ENCODE measurements around the gene SRMS.

The SRMS gene

GRCh38 chr20:63544241-63544957, 3.1 kb downstream of the SRMS start:
- Mint-ChIP-seq H3K36me3 (no peaks in the 10 kb centered on the region), H3K4me3 (no peak overlapping the region), H3K27ac (no peak overlapping the region), H3K9me3 (no peaks in the 10 kb centered on the region), H3K27me3 (peaks cover 3 to 14% of the 10 kb centered on the region in 2 donors), H3K4me1 (peaks cover 31 to 48% of the 10 kb centered on the region in 2 donors)
- DNase-seq: no peak
- no peak for ATAC-seq (replicated peaks)

DNA sequence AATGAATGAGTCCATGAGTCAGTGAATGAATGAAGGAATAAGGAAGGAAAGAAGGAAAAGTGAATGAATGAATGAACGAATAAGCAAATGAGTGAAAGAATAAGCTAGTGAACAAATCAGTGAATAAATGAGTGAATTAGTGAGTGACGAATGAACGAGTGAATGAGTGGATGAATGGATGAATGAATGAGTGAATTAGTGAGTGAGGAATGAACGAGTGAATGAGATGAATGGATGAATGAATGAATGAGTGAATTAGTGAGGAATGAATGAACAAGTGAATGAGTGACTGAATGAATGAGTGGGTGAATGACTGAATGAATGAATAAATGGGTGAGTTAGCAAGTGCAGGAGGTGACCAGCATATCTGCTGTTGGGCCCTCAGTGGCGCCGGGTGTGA, 3.8 kb downstream of the SRMS start:
- H3K9me3 Mint-ChIP-seq: no peaks in the 10 kb centered on the region
- H3K4me1 Mint-ChIP-seq: peaks cover 33 to 51% of the 10 kb centered on the region in 2 donors
- H3K4me3 Mint-ChIP-seq: no peak overlapping the region
- H3K36me3 Mint-ChIP-seq: no peaks in the 10 kb centered on the region
- no peak for ATAC-seq (replicated peaks)
- peaks cover 3 to 10% of the 10 kb centered on the region in 2 donors for H3K27me3 Mint-ChIP-seq
- no peak for DNase-seq
- H3K27ac Mint-ChIP-seq: no peak overlapping the region

DNA sequence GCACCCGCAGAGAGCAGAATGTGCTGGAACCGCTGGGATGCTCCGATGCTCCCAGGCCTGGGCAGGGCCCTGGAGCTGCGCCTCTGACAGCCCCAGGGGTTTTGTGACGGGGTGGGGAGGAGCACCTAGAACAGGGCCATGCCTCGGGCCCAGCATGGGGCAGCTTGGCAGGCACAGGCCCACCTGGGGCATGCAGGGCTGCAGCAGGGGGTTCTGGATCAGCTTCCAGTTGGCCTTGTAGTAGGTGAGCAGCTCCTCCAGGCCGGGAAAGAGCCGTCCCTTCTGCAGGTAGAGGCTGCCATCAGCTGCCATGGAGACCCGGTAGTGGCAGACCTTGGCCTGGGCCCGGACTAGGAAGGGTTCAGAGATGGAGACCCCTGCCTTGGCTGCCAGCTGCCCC, 4.4 kb downstream of the SRMS start:
- DNase-seq (no peak), ATAC-seq (replicated peaks) (peak; percentile 7 to 26)
- Mint-ChIP-seq H3K4me3 (peak overlapping the region in 1 of 2 donors; percentile 37), H3K27ac (peak overlapping the region; percentile 70), H3K36me3 (no peaks in the 10 kb centered on the region), H3K9me3 (no peaks in the 10 kb centered on the region), H3K27me3 (peaks cover 0 to 7% of the 10 kb centered on the region in 2 donors), H3K4me1 (peaks cover 30 to 57% of the 10 kb centered on the region in 2 donors)

DNA sequence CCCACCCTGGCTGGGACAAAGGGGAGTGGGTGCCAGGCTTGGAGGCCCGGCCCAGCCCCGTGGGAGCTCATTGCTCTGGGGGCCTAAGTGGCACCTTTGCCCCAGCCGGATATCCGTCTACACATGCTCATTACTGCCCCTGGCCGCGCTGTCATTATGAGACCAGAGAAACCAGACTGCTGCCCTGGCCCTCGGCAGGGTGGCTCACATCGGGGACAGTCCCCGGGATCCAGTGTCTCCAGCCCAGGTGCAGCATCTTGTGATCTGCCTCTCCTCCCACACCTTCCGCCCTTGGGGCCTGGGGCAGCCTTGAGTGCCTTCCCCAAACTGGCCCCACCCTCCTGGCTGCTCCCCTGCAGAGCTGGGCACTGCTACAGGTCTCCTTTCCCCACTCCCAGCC, 4.9 kb downstream of the SRMS start:
- Mint-ChIP-seq H3K4me3 (peak overlapping the region in 1 of 2 donors; percentile 37), H3K27ac (peak overlapping the region; percentile 70), H3K4me1 (peaks cover 32 to 61% of the 10 kb centered on the region in 2 donors), H3K27me3 (peaks cover 0 to 7% of the 10 kb centered on the region in 2 donors), H3K9me3 (no peaks in the 10 kb centered on the region), H3K36me3 (no peaks in the 10 kb centered on the region)
- peak; percentile 40 to 59 for ATAC-seq (replicated peaks)
- DNase-seq: peak; percentile 71

GRCh38 chr20:63542031-63542559, 5.5 kb downstream of the SRMS start:
- no peak for DNase-seq
- Mint-ChIP-seq H3K4me1 (peaks cover 36 to 66% of the 10 kb centered on the region in 2 donors), H3K27ac (no peak overlapping the region), H3K27me3 (peaks cover 0 to 7% of the 10 kb centered on the region in 2 donors), H3K36me3 (no peaks in the 10 kb centered on the region), H3K9me3 (no peaks in the 10 kb centered on the region), H3K4me3 (peak overlapping the region; percentile 21 to 46)
- ATAC-seq (replicated peaks): no peak

- DNase-seq (no peak), ATAC-seq (replicated peaks) (no peak)
- H3K4me3 Mint-ChIP-seq: no peak overlapping the region
- H3K9me3 Mint-ChIP-seq: no peaks in the 10 kb centered on the region
- peaks cover 36 to 66% of the 10 kb centered on the region in 2 donors for H3K4me1 Mint-ChIP-seq
- no peaks in the 10 kb centered on the region for H3K27me3 Mint-ChIP-seq
- no peaks in the 10 kb centered on the region for H3K36me3 Mint-ChIP-seq
- no peak overlapping the region for H3K27ac Mint-ChIP-seq
Observed at GRCh38 chr20:63541371-63541770, 6.2 kb downstream of the SRMS start.

GRCh38 chr20:63540417-63541186, 6.9 kb downstream of the SRMS start:
- no peak overlapping the region for H3K4me3 Mint-ChIP-seq
- H3K4me1 Mint-ChIP-seq: peaks cover 39 to 62% of the 10 kb centered on the region in 2 donors
- peak overlapping the region; percentile 62 for H3K27ac Mint-ChIP-seq
- ATAC-seq (replicated peaks) (no peak), DNase-seq (no peak)
- no peaks in the 10 kb centered on the region for H3K9me3 Mint-ChIP-seq
- H3K36me3 Mint-ChIP-seq: no peaks in the 10 kb centered on the region
- no peaks in the 10 kb centered on the region for H3K27me3 Mint-ChIP-seq

DNA sequence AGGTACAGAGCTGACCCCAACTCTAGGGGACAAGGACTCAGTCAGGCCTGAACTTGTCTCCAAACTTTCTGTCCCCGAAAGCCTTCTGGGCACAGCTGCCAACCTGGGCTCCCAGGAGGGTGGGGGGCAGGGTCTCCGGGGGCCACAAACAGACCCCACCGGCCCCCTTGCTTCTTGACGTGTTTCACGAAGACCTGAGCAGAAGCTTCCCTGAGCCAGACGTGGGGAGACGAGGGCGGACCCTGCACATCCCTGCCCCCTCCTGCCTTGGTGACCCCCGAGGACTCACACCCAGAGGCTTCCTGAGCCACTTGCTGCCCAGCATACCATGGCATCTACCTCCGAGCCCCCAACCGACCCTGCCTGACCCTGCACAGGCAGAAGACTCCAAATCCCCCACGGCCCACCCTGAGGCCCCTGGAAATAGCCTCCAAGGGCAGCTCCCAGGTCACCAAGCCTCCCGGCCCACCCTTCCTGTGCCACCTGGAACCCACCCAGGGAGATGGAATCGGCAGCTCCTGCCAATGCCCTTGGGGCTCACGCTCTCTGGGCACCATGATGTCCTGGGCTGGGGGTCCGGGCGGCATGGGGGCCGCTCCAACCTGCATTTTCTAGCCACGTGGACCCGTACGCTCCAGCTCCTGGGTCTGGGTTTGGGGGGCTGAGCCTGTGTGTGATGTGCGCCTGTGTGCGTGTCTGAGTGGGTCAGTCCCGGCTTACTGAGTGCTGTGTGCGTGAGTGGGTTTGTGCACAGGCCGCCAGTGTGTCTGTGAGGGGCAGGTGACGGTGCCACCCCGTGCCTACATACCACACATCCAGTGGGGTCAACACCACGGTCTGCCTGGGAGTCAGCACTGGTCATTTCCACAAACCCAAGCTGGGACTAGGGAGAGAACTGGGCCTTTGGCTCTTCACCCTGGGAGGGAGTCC, 7.8 kb downstream of the SRMS start:
- peaks cover 34 to 53% of the 10 kb centered on the region in 2 donors for H3K4me1 Mint-ChIP-seq
- DNase-seq: no peak

GRCh38 chr20:63539092-63539430, 8.5 kb downstream of the SRMS start:
- Mint-ChIP-seq H3K27me3 (no peaks in the 10 kb centered on the region), H3K36me3 (no peaks in the 10 kb centered on the region), H3K4me1 (peaks cover 34 to 50% of the 10 kb centered on the region in 2 donors), H3K27ac (no peak overlapping the region), H3K9me3 (no peaks in the 10 kb centered on the region), H3K4me3 (no peak overlapping the region)
- ATAC-seq (replicated peaks): no peak
- DNase-seq: no peak

More for the DNA sequence above, 7.8 kb downstream of the SRMS start:
- no peak overlapping the region for H3K4me3 Mint-ChIP-seq
- ATAC-seq (replicated peaks): no peak
- no peaks in the 10 kb centered on the region for H3K27me3 Mint-ChIP-seq
- H3K9me3 Mint-ChIP-seq: no peaks in the 10 kb centered on the region
- H3K27ac Mint-ChIP-seq: no peak overlapping the region
- H3K36me3 Mint-ChIP-seq: no peaks in the 10 kb centered on the region

GRCh38 chr20:63538204-63539091, 9.1 kb downstream of the SRMS start:
- ATAC-seq (replicated peaks) (peak; percentile 1 to 4), DNase-seq (no peak)
- peak overlapping the region; percentile 90 for H3K27ac Mint-ChIP-seq
- no peaks in the 10 kb centered on the region for H3K27me3 Mint-ChIP-seq
- no peaks in the 10 kb centered on the region for H3K36me3 Mint-ChIP-seq
- H3K9me3 Mint-ChIP-seq: no peaks in the 10 kb centered on the region
- H3K4me3 Mint-ChIP-seq: peak overlapping the region; percentile 83
- peaks cover 30 to 50% of the 10 kb centered on the region in 2 donors for H3K4me1 Mint-ChIP-seq

DNA sequence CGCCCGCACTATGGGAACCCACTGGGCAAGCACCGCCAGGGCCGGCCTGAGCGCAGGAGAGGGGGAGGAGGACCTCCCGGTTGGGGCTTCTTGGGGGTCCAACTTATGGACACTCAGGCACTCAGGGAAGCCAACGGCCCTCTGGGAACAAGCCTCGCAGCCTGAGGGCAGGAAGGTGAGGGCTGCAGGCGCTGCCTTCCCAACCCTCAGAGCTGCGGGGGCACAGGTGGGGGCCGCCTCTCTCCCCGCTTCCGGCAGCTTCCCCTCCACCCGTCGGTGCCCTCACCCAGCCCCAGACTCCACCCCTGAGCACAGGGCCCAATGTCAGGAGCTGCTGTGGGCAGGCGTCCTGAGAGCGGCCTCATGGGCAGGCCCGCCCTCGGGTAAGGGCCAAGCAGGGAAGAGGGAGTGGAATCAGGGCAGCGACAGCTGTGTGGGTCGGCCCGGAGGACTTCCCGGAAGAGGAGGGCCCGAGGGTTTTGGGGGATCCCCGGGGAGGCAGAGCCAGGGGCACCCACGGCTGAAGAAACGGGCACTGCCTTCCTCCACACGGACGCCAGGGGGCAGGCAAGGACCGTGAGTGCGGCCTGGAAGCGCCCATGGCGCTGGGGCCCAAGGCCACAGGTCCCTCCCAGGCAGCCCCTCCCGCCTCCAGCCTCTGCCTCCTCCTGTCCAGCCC, 9.9 kb downstream of the SRMS start:
- DNase-seq (peak; percentile 99), ATAC-seq (replicated peaks) (peak; percentile 95)
- H3K4me3 Mint-ChIP-seq: peak overlapping the region; percentile 83
- no peaks in the 10 kb centered on the region for H3K36me3 Mint-ChIP-seq
- H3K4me1 Mint-ChIP-seq: peaks cover 26 to 45% of the 10 kb centered on the region in 2 donors
- H3K27me3 Mint-ChIP-seq: no peaks in the 10 kb centered on the region
- H3K9me3 Mint-ChIP-seq: no peaks in the 10 kb centered on the region
- peak overlapping the region; percentile 90 for H3K27ac Mint-ChIP-seq

DNA sequence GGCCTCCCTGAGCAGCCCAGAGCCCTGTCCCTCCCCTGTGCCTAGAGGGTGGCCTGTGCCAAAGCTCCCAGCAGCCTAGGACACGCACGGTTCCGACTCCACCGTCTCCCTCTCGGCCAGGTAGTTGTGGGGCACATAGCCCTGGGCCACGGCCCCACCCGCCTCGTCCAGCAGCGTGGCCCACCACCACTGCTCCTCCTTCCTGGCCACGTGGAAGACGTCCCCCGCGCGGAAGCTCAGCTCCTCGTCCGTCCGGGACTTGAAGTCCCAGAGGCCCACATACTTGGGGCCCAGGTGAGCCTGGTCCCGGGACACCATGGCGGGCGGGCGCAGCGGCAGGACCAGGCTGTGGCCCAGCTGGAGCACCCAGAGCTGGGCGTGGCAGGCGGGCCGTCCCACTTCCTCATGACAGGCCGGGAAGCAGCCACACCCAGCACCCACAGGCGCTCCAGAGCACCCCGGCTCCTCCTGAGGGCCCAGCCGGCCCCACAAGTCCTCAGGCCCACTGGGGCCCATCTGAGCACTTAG, 10.5 kb downstream of the SRMS start, which contains the start of gene PTK6:
PTK6 (minus strand) TSS at position 380 of the 528 bp plus-strand sequence; CDS start at position 318, 62 bp downstream.
- ATAC-seq (replicated peaks) (peak; percentile 22 to 26), DNase-seq (no peak)
- Mint-ChIP-seq H3K9me3 (no peaks in the 10 kb centered on the region), H3K36me3 (no peaks in the 10 kb centered on the region), H3K4me1 (peaks cover 26 to 42% of the 10 kb centered on the region in 2 donors), H3K4me3 (peak within 1 kb of the TSS; percentile 83), H3K27me3 (no peaks in the 10 kb centered on the region), H3K27ac (peak within 1 kb of the TSS; percentile 90)

Data from stimulated activated naive B cell treated with anti-CD40 and anti-IgM and Interleukin-4, amounts not matched to agents 10 μg/mL and 1 μg/mL and 100 μg/mL, for 72 hours (primary cell).